GM12864 (cell line): ENCODE measurements around the gene DYNC1I1.

Experiments used
- DNase-seq: peaks from one replicate; pipeline ENCODE4 v3.0.0-alpha.2; 2011; ENCODE audit warnings: low read depth
- H3K4me3 ChIP-seq: 2 replicates; pipeline ENCODE4 v1.5.1; 2011; ENCODE audit warnings: mild to moderate bottlenecking, low read depth, low read length, control low read depth
- CTCF ChIP-seq: IDR thresholded peaks from 2 replicates; pipeline ENCODE4 v1.5.1; 2011; ENCODE audit warnings: low read depth, mild to moderate bottlenecking, moderate library complexity, low read length, control low read depth, inconsistent platforms; ENCODE audit errors: missing control alignments

Gene DYNC1I1

GRCh38 chr7:95915731-95916130 lies 143.4 kb downstream of the DYNC1I1 start:
- no peak for DNase-seq
- H3K4me3 ChIP-seq: no peak overlapping the region
- TF ChIP-seq CTCF: no peak

GRCh38 chr7:95916573-95917297 lies 144.4 kb downstream of the DYNC1I1 start:
- no peak overlapping the region for H3K4me3 ChIP-seq

GRCh38 chr7:95917634-95918033 lies 145.3 kb downstream of the DYNC1I1 start:
- DNase-seq: no peak
- TF ChIP-seq CTCF: no peak
- no peak overlapping the region for H3K4me3 ChIP-seq

More at GRCh38 chr7:95916573-95917297, 144.4 kb downstream of the DYNC1I1 start:
- peak; percentile 18 for DNase-seq
- peak; percentile 79 for TF ChIP-seq CTCF

GRCh38 chr7:95919556-95919955 lies 147.2 kb downstream of the DYNC1I1 start:
- H3K4me3 ChIP-seq: no peak overlapping the region
- no peak for TF ChIP-seq CTCF
- no peak for DNase-seq

GRCh38 chr7:95921543-95921942 lies 149.2 kb downstream of the DYNC1I1 start:
- DNase-seq: no peak
- TF ChIP-seq CTCF: no peak
- H3K4me3 ChIP-seq: no peak overlapping the region

GRCh38 chr7:95922191-95922590 lies 149.8 kb downstream of the DYNC1I1 start:
- no peak for TF ChIP-seq CTCF
- DNase-seq: no peak
- no peak overlapping the region for H3K4me3 ChIP-seq

GRCh38 chr7:95925236-95925635 lies 152.9 kb downstream of the DYNC1I1 start:
- no peak for TF ChIP-seq CTCF
- no peak for DNase-seq
- H3K4me3 ChIP-seq: no peak overlapping the region
